B cell (primary cell): Measurements from ENCODE around the gene EML2. TPM values are rescaled to one million over a fixed set of nuclear protein-coding genes. Genes with fewer than 3 reads are reported as not detected.

Source experiments
- ATAC-seq: fragments of 200-7000 bp; cut with Tn5 transposase; one replicate; pipeline ENCODE4 v1.10.0; 2021; ENCODE audit warnings: low read depth, mild to moderate bottlenecking, moderate number of reproducible peaks, moderate library complexity
- CTCF ChIA-PET: fragments of 350-600 bp; sonication (Branson Sonifier 250); formaldehyde crosslinking; loops from one replicate; lab custom pipeline; 2021; ENCODE audit warnings: antibody characterized with exemption, inconsistent platforms; lab: Charles Lee
- POLR2A ChIA-PET: fragments of 350-600 bp; sonication (Branson Sonifier 250); formaldehyde crosslinking; loops from one replicate; lab custom pipeline; 2021; ENCODE audit warnings: antibody characterized with exemption; lab: Charles Lee
- DNase-seq: peaks from one replicate; pipeline ENCODE4 v3.0.0; 2013
- H2AFZ ChIP-seq: 2 replicates; pipeline ENCODE4 v1.6.1; 2012; ENCODE audit warnings: mild to moderate bottlenecking, low read depth, low read length; ENCODE audit not compliant: insufficient read depth, poor library complexity, severe bottlenecking
- H3K27ac ChIP-seq, 2 donors: 1 replicate in 1 of 2; 2 replicates in 1 of 2; pipeline ENCODE4 v1.5.1; 2012 to 2013; ENCODE audit warnings: low read length in 2 of 2, mild to moderate bottlenecking in 2 of 2, moderate library complexity in 1 of 2
- H3K27me3 ChIP-seq, 4 experiments: fragments of 200-600 bp in 1 of 4; sonication (generic) in 1 of 4; replicated peaks in 1 of 4; 1 replicate in 2 of 4; 2 replicates in 2 of 4; pipeline versions ENCODE4 v1.6.1 to v1.7.0; 2013 to 2016; ENCODE audit warnings: low read length in 3 of 4, mild to moderate bottlenecking in 2 of 4, mixed read lengths in 1 of 4, moderate library complexity in 1 of 4; ENCODE audit not compliant: insufficient read depth in 4 of 4, control insufficient read depth in 3 of 4; ENCODE audit errors: control extremely low read depth in 1 of 4
- H3K36me3 ChIP-seq, 2 experiments: replicated peaks in 1 of 2; 1 replicate in 1 of 2; 2 replicates in 1 of 2; pipeline versions ENCODE4 v1.6.1 to v1.7.1; 2013; ENCODE audit warnings: low read length in 1 of 2; ENCODE audit not compliant: insufficient read depth in 2 of 2, control insufficient read depth in 1 of 2; ENCODE audit errors: control extremely low read depth in 1 of 2, extremely low read depth in 1 of 2
- H3K4me1 ChIP-seq, 2 donors: fragments of 200-600 bp in 1 of 2; sonication (generic) in 1 of 2; 1 replicate in 1 of 2; 2 replicates in 1 of 2; pipeline versions ENCODE4 v1.5.1 to v1.6.1; 2013 to 2017; ENCODE audit warnings: low read length in 2 of 2; ENCODE audit not compliant: control insufficient read depth in 2 of 2, insufficient read depth in 2 of 2
- H3K4me2 ChIP-seq: replicated peaks from 2 replicates; pipeline ENCODE3; 2012; ENCODE audit warnings: mild to moderate bottlenecking, low read depth, low read length; ENCODE audit not compliant: poor library complexity, severe bottlenecking
- H3K4me3 ChIP-seq, 5 experiments: fragments of 200-600 bp in 1 of 5; sonication (generic) in 1 of 5; 1 replicate in 3 of 5; 2 replicates in 2 of 5; pipeline versions ENCODE4 v1.5.1 to v1.7.0; 2011 to 2016; ENCODE audit warnings: low read length in 4 of 5, mild to moderate bottlenecking in 4 of 5, low read depth in 2 of 5, control low read depth in 1 of 5, moderate library complexity in 1 of 5; ENCODE audit not compliant: insufficient read depth in 1 of 5; ENCODE audit errors: control extremely low read depth in 1 of 5, extremely low read depth in 1 of 5
- H3K79me2 ChIP-seq: fragments of 200-600 bp; sonication (generic); one replicate; pipeline ENCODE4 v1.6.0; 2016; ENCODE audit warnings: low read length; ENCODE audit not compliant: control insufficient read depth, insufficient read depth
- H3K9ac ChIP-seq: fragments of 200-600 bp; sonication (generic); 2 replicates; pipeline ENCODE4 v1.6.1; 2017; ENCODE audit warnings: mild to moderate bottlenecking, low read length, moderate library complexity
- H3K9me3 ChIP-seq, 3 donors: one replicate each; pipeline versions ENCODE4 v1.6.1 to v1.7.1; 2013; ENCODE audit warnings: low read length in 2 of 3; ENCODE audit not compliant: control insufficient read depth in 2 of 3, insufficient read depth in 1 of 3; ENCODE audit errors: control extremely low read depth in 1 of 3
- H4K20me1 ChIP-seq: 2 replicates; pipeline ENCODE4 v1.6.0; 2012; ENCODE audit warnings: mild to moderate bottlenecking, low read length; ENCODE audit not compliant: insufficient read depth, control insufficient read depth, poor library complexity, severe bottlenecking
- H3K27ac Mint-ChIP-seq: one replicate; pipeline ENCODE4 v1.8.0; 2021; ENCODE audit warnings: mixed read lengths
- H3K27me3 Mint-ChIP-seq: one replicate; pipeline ENCODE4 v1.8.0; 2021; ENCODE audit warnings: mixed read lengths
- H3K4me1 Mint-ChIP-seq: one replicate; pipeline ENCODE4 v1.8.0; 2021; ENCODE audit warnings: mixed read lengths
- H3K4me3 Mint-ChIP-seq: one replicate; pipeline ENCODE4 v1.8.0; 2021; ENCODE audit warnings: mixed read lengths
- H3K9me3 Mint-ChIP-seq: one replicate; pipeline ENCODE4 v1.8.0; 2022; ENCODE audit warnings: mixed read lengths; ENCODE audit not compliant: insufficient read depth
- EZH2 ChIP-seq: IDR thresholded peaks from 2 replicates; pipeline ENCODE4 v1.6.1; 2012; ENCODE audit warnings: borderline replicate concordance, low read depth, mild to moderate bottlenecking, moderate library complexity, low read length; ENCODE audit not compliant: insufficient read depth, poor library complexity, severe bottlenecking
- WGBS: methylation state at CpG from one replicate; pipeline ENCODE4 v1.1.5; 2013; ENCODE audit warnings: missing lambda C conversion rate; ENCODE audit not compliant: insufficient coverage; 5-methylcytosine and 5-hydroxymethylcytosine counted together
- intact Hi-C: fragments of 100-400 bp; cut with micrococcal nuclease; formaldehyde crosslinking; loops from one replicate; pipeline ENCODE4 v1.10.0; 2022
- polyA plus RNA-seq: library from polyadenylated mRNA; depleted of rRNA; stranded (reverse); fragments of >200 nt; gene quantifications from 2 replicates; pipeline ENCODE4 v1.2.3, GENCODE V29; 2012
- total RNA-seq, 2 donors: library from RNA; stranded (reverse); fragments of 120-200 nt in 1 of 2; gene quantifications; 1 replicate in 1 of 2; 2 replicates in 1 of 2; pipeline versions ENCODE4 v1.2.3 to v1.2.4, GENCODE V29; 2013 to 2022
- TF ChIP-seq, protein P1 (sequence below): fragments of 200-600 bp; IDR thresholded peaks from one replicate; pipeline ENCODE4 v1.8.0; 2022; ENCODE audit warnings: antibody characterized with exemption, mild to moderate bottlenecking

Gene EML2
- total and polyA plus RNA-seq, 2 donors (not counting 1 experiment from before 2014, with no cell fraction given), result 75.0 to 88.5 TPM

GRCh38 chr19:45667620-45668341 lies 28.6 kb upstream of the EML2 start, which contains the start of gene GIPR:
Gene GIPR, plus strand, starts transcription at chr19:45668221. Its CDS starts 1,300 bp downstream, at chr19:45669521.
- TF ChIP-seq, protein P1, sequence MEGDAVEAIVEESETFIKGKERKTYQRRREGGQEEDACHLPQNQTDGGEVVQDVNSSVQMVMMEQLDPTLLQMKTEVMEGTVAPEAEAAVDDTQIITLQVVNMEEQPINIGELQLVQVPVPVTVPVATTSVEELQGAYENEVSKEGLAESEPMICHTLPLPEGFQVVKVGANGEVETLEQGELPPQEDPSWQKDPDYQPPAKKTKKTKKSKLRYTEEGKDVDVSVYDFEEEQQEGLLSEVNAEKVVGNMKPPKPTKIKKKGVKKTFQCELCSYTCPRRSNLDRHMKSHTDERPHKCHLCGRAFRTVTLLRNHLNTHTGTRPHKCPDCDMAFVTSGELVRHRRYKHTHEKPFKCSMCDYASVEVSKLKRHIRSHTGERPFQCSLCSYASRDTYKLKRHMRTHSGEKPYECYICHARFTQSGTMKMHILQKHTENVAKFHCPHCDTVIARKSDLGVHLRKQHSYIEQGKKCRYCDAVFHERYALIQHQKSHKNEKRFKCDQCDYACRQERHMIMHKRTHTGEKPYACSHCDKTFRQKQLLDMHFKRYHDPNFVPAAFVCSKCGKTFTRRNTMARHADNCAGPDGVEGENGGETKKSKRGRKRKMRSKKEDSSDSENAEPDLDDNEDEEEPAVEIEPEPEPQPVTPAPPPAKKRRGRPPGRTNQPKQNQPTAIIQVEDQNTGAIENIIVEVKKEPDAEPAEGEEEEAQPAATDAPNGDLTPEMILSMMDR, result no peak
- TF ChIP-seq EZH2, result no peak
- ATAC-seq, result no peak
- intact Hi-C loops, result loop anchor here (1.0 kb wide), 1 partner anchor 14 kb away; no protein-coding TSS in a partner anchor
- H3K4me1 Mint-ChIP-seq, result peaks cover 33% of the 10 kb centered on the region
- WGBS, result 16% methylated on average over 10 of the region's 15 CpGs
- Histone ChIP-seq H3K27me3 (peaks cover 0 to 61% (median 25%) of the 10 kb centered on the region in 4 experiments), H2AFZ (peak within 1 kb of the TSS; percentile 72), H3K79me2 (no peaks in the 10 kb centered on the region), H3K36me3 (no peaks in the 10 kb centered on the region), H3K9me3 (peaks cover 0 to 23% (median 3%) of the 10 kb centered on the region in 3 donors), H3K4me2 (peak within 1 kb of the TSS; percentile 89), H3K4me3 (peak within 1 kb of the TSS; percentile 27 to 50 (median 38)), H4K20me1 (no peaks in the 10 kb centered on the region), H3K4me1 (peaks cover 34 to 38% of the 10 kb centered on the region in 2 donors), H3K9ac (peak within 1 kb of the TSS; percentile 71), H3K27ac (no peak within 1 kb of the TSS)
- H3K27ac Mint-ChIP-seq, result peak within 1 kb of the TSS; percentile 65
- ChIA-PET CTCF (interaction anchor here (1.4 to 3.0 kb wide), 2 partner anchors 13 to 26 kb away, joined by 5 to 11 read pairs; no protein-coding TSS in a partner anchor), POLR2A (interaction anchor here (0.6 kb wide), 2 partner anchors 18 to 40 kb away, joined by 3 to 8 read pairs; no protein-coding TSS in a partner anchor)
- no peaks in the 10 kb centered on the region for H3K9me3 Mint-ChIP-seq
- peak; percentile 46 for DNase-seq
- H3K27me3 Mint-ChIP-seq, result peaks cover 36% of the 10 kb centered on the region
- H3K4me3 Mint-ChIP-seq, result peak within 1 kb of the TSS; percentile 85

DNA sequence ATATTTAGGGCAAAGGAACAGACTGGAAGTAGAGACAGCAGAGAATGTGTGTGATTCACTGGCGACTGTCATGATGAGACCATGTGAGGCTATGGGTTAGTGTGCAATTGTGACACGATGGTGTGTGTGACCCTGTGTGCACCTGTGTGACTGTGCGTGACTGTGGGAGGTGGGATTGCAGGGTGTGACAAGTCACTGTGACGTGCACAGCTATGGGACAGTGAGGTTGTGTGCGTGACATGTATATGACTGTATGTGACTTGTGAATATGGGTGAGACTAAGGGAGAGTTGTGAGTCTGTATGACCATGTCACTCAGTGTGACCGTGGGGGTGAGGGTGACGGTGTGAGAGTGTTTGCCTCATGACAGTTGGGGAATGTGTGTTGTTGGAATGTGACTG lies 25.4 kb upstream of the EML2 start:
- TF ChIP-seq, protein P1, result no peak
- no peak overlapping the region for H3K9ac ChIP-seq
- DNase-seq, result no peak
- WGBS, result 94% methylated on average over 7 of the region's 7 CpGs
- peaks cover 23% of the 10 kb centered on the region in 2 donors for H3K4me1 ChIP-seq
- H3K9me3 Mint-ChIP-seq, result no peaks in the 10 kb centered on the region
- no peak overlapping the region for H2AFZ ChIP-seq
- H3K79me2 ChIP-seq, result no peaks in the 10 kb centered on the region
- H3K4me3 Mint-ChIP-seq, result no peak overlapping the region
- H3K4me1 Mint-ChIP-seq, result peaks cover 23% of the 10 kb centered on the region
- no peak overlapping the region for H3K27ac ChIP-seq
- intact Hi-C loops, result no loop called here
- ChIA-PET POLR2A (no interaction called here), CTCF (interaction anchor here (1.1 kb wide), 1 partner anchor 8 kb away, joined by 4 read pairs; no protein-coding TSS in a partner anchor)
- peaks cover 29% of the 10 kb centered on the region for H3K27me3 Mint-ChIP-seq
- H3K4me2 ChIP-seq, result no peak overlapping the region
- H3K27ac Mint-ChIP-seq, result peak overlapping the region; percentile 27
- H3K36me3 ChIP-seq, result no peaks in the 10 kb centered on the region
- ATAC-seq, result no peak
- peaks cover 0 to 45% (median 20%) of the 10 kb centered on the region in 4 experiments for H3K27me3 ChIP-seq
- H3K9me3 ChIP-seq, result peaks cover 0 to 10% (median 0%) of the 10 kb centered on the region in 3 donors
- no peak overlapping the region for H3K4me3 ChIP-seq
- H4K20me1 ChIP-seq, result no peaks in the 10 kb centered on the region
